NCI-H82 treated with DMSO at 0.1 percent for 48 hours (cell line): Measurements from ENCODE around the gene KCNH5.
A peak's percentile ranks its signal among the peaks of the same experiment; 100 is the strongest.

Experiments used
- DNase-seq: peaks from one replicate; lab custom pipeline; 2025; ENCODE audit not compliant: unreplicated experiment; lab: John Stamatoyannopoulos, UW

The KCNH5 gene

DNA sequence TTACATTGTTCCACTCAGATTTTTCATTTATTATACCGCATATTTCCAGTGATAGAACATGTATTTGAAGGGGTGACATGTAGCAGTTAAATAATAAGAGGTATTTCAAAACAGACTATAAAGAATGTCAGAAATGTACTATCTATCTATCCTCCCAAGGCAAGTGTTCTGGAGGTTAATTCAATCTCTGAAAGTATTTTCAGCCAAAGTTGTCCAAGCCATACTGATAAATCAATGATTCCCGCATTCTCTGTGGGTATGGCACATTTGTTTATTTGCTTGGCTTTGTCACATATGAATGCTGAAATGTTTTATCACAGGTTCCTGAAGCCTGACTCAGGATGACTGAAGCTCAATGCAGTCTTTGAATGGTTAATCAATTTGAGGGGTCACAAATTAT, 35.8 kb downstream of the KCNH5 start:
- no peak for DNase-seq

DNA sequence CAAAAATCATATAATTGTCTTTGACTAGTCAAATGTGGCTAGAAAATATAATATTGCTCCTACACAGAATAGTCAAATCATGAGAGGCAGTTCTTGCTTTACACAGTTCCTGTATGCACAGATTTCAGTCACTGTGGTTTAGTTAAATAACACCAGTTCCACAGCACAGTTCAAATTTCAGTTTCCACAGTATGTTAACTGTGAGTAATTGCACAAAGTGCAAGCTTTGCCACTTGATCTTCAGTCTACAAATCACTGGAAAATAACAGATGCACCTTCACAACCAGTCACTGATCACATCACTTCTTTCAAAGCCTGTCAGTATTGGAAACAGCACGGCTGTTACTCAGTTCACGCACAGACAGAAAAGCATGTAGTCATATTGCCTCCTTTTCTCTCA, 38.7 kb downstream of the KCNH5 start:
- DNase-seq = no peak

DNA sequence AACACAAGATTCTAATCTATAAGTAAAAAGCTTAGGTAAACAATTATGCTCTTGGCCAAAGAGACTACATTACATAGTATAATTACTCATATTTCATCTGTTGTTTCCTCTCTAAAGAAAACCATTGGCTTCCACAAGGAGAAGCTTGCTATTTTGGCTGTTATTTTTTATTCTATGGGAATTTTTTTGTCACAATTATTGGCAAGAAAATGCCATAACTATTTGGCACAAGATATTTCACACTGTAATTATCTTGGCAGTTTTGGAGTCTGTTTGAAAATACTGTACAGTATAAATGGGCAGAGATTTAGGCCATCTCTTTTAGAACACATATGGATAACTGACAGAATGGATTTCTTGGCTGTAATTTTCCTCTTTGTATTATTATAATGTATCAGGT, 51.2 kb downstream of the KCNH5 start:
- DNase-seq = no peak

DNA sequence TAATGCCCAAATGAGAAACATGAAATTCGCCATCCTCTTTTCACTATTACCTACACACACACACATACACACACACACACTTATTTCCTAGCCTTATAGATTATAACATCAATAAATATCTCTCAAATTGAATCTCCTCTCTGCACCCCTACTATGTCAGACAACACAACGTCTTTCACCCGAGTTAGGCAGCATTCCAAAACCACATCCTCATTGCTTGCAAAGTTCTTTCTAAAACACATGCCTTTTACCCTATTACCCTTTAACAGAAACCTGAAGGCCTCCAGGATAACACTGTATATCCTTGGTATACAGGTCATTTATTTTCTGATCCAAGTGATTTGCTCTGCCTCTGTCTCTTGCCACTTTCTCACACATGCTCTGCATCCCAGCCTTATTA, 56.3 kb downstream of the KCNH5 start:
- DNase-seq = no peak

DNA sequence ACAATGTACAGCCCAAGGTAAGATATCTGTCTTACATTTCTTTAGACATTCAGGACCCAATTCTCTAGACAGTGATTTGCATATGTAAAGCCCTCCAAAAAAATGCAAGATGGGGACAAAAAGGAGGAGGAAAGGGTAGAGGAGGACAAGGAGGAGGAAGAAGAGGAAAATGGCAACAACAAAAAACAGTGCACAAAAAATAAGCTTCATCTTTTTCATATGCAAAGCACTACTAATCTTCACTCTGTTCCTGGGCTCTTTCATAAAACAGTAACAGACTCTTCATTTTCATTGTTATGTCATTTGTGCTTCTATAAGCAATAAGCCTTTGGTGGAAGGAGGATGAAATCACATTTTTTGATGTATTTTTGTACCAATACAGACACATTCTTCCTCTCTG, 61.4 kb downstream of the KCNH5 start:
- DNase-seq = no peak

DNA sequence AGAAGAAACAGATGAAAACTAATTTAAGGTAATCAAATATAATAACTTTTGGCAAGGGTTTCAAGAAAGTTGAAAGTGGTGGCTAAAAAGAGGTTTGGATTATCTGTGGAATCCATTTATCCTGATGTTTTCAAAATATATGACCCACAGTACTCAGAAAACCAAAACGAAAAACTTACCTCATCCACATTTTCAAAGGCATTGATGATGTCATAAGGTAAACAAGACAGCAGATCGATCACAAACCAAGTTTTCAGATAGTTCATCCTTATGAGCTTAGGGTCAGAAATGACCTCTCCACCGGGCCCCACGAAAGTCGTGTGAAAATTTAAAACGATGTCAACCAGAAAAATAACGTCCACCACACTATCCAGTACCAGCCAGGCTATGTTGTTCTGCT, 64.6 kb downstream of the KCNH5 start:
- DNase-seq = no peak

DNA sequence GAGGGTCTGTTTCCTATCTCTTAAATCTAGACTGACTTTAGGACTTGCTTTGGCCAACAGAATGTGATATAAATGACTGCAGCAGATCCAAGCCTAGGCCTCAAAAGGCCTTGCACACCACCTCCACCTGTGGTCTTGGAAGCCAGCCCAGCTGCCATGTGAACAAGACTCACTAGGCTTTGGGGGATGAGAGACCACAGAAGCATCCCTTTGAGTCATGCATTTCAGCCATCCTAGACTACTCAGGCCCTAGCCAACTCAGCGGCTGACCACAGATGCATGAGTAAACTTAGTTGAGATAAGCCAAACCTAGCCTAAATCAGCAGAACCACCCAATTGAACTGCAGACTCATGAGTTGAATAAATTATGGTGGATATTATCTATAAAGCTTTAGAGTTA, 87.7 kb downstream of the KCNH5 start:
- DNase-seq = no peak

DNA sequence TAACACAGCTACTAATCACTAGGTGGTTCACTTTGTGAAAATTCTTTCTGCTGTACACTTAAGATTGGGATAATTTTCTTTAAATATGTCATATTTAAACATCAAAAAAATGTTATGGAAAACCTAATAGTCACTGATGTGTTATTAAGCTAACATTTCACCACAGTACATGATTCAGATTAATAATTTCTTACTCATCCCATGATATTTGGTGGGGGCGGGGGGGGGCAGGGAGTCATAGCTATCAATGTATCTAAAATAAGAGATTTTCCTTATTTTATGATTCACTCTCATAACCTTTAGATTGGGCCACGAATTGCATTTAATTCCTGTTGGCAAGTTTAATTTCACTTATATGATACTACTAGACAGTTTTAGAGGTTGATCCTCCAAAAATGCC, 88.8 kb downstream of the KCNH5 start:
- DNase-seq = no peak

DNA sequence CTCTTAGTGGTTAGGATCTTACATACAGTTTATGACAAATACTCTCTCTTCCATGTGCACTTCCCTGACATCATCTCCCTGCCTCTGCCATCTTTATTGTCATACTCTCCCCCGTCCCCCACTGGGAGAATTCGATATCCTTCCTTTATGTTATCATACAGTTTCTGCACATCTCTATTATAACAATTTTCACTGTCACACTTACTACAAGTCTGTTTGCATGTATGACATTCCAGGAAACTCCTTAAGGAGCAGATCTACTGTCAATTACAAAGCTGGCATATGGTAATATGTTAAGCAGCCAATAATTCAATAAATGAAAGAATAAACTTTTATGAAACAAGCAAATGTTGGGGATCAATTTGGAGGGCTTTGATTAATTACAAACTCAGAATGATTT, 91.1 kb downstream of the KCNH5 start:
- DNase-seq = no peak

DNA sequence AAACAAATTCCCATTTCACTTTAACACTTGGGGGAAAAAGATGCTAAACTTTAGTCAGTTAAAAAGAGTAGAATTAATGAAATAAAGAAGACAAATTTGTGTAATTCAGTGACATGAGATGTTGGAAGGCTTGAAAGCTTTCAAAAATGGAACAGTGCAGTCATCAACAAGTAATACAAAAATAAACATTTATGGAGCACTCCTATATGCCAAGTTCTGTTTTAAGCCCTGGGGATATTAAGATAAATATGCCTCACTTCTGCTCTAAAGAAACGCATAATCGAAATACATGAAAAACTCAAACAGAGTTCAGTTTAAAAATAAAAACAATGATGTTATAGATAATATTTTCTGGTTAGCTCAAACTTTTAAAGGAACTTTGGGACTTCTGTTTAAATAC, 93.0 kb downstream of the KCNH5 start:
- DNase-seq = no peak

DNA sequence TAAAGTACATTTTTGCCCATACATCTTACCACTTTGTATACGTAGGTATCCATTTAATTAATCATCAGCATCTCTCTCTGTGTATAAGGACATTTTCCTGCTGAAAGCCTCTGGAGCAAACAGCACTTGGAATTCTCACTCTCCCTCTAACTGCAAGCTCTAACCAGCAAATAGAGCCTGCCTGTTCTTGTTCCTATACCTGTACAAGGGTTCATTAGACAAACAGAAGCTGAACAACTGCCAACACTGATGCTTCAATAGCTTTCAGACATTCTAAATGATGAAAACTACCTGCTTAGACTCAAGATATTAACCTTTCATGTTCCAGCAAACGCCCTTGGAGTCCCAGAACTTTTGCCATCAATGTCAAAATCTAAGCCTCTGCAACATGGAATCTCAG, 98.0 kb downstream of the KCNH5 start:
- DNase-seq = no peak

DNA sequence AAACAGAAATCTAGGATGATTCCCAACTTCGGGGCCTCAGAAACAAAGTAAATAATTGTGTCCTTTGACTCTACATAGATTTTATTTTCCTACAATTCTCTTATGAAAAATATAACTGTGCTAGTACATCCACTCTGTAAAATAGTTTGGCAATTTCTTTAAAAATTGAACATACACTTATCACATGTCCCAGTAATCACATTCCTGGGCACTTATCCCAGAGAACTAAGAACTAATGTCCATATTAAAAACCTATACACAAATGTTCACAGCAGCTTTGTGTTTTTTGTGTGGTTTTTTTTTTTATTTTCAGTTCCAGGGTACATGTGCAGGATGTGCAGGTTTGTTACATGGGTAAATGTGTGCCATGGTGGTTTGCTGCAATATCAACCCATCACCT, 99.0 kb downstream of the KCNH5 start:
- DNase-seq = no peak

DNA sequence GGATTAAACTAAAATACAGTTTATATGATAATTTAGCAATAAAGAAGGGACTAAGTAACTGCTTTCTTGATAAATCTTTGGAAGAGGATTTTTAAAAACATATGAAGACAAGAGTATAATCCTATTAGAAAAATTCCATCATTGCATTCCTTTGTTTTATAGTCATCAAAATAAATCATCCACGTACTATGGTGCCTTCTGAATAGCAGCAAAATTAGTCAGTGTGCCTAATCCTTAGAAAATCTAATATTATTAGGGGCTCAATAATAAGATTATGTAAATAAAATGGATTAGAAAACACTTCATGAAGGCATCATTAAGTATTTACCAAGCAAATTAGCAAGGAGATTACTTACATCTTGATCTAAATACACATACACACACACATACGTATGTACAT, 102.1 kb downstream of the KCNH5 start:
- DNase-seq = peak; percentile 63

DNA sequence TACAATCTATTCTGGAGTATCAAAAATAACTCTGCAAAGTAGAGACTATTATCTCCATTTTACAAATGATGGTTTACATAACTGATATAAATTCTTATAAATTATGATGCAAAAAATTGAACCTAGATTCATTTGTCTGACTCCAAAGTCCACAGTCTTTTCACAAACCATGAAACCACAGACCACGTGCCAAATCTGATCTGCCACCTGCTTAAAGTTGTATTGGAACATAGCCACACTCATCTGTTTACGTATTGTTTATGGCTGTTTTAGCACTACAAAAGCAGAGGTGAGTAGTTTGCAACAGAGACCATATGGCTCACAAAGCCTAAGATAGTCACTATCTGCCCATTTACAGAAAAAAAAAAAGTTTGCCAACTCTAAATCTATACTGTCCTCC, 105.3 kb downstream of the KCNH5 start:
- no peak for DNase-seq

DNA sequence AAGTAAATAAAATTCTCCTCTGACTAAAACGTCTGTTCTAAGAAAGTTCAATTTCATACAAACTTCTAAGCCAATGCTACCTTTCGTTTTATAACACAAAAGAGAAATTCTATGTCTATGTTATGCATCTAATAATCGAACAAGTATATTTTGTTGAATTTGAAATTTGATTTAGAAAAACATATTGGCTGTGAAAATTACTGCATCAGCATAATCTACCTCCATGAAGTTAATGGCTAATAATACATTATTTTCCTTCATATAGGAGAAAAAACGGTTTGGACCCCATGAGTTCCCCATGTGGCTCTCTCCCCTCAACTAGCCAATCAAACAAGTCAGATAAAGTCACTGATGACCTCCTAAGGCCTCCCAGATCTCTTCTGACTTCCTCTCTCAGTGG, 106.5 kb downstream of the KCNH5 start:
- DNase-seq = no peak

DNA sequence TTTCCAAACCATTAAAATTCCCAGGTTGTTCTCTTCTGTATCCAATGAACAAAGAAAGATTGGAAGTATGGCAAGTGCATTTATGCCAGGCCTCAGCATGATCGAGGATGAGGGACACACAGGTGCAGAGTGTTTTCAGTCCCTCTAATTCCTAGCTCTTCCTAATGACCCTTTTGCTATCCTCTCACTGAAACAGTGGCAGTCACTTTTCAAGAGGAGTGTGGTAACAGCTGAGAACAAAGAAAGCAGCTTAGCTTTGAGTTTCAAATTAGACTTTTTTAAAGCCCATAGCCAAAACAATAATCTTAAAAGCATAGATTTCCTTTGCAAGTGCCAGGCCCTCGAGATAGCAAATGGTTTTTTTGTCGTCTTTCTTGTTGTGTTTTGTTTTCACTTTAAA, 110.8 kb downstream of the KCNH5 start:
- no peak for DNase-seq

DNA sequence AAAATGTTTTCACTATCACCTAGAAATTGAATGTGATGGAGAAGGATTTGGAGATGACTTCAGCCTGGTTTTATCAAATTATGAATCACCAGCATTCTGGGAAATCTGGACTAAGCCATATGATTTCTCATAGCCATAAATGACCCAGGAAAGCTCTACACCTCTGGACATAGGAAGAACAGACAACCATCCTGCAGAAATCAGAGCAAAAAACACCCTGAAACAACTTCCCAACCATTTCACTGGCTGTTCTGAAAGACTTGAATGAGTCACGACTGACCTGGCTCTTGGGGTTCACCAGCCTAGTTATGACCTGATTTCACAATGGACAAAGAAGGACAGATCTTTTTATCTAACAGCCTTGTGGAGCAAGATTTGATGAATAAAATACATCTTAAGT, 123.8 kb downstream of the KCNH5 start:
- no peak for DNase-seq

DNA sequence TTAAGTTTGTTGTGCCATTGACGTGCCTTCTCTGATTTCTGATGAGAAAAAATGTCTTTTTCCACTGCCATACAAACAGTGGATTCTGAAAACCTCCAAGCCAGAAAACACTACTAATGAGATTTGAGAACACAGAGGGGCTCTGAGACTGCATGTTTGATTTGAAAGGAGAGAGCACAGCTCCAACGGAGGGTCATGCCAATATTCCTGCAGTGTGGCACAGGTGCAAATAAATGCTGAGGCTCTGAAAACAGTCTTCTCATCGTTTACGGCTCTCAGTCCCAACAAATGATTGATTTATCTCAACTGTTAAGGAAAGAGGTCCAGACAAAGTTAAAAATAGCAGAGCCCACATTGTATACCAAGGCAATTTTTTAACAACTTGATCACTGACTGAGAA, 128.7 kb downstream of the KCNH5 start:
- no peak for DNase-seq

DNA sequence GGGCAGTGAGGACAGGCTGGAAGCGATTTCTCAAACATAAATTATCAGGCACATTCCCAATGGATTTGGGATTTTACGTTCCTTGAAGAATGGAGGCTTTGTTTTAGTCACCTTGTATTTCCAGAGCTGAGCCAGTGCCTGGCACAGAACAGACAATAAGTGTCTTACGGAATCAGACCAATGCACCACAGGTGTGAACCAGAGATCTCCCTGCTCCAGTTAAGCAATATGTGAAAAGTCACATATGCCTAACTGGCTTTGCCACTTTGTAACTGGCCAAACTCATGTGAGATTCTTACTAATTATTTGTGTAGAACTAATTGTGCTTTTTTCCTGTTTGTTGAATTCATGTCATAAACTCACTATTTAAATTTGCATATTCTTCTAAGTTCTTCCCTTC, 130.4 kb downstream of the KCNH5 start:
- DNase-seq = no peak

DNA sequence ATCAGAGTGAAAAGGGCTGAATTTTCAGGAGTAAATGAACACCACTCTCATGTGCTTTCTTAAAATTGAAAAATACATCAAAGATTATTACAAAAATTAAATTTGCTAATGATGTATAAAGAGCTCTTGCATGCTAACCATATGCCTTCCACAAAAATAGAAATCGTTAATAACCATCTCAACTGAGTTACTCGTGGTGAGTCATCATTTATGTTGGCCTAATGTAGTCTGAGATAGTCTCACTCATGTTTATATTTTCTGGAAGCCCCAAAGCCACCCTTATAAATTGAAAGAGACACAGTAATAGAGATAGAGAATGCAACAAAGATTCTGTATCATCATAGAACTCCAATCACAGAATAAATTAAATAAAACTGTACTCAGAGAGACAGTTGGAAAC, 131.2 kb downstream of the KCNH5 start:
- DNase-seq = no peak

DNA sequence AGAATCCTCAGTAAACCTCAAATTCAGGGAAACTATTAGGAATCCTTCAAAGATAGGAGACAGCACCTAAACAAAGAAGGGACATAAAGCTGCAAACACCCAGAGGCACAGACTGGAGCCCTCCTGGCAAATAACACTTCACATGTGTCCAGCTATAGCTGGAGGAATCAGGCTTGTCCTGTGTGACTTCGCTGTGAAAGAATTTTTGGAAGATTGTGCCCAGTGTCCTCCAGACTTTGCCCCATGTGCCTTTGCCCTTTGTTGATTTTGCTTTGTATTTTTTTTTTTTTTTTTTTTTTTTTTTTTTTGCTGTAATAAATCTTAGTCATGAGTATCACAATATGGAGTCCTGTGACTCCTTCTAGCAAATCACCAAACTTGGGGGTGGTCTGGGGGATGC, 136.8 kb downstream of the KCNH5 start:
- no peak for DNase-seq

DNA sequence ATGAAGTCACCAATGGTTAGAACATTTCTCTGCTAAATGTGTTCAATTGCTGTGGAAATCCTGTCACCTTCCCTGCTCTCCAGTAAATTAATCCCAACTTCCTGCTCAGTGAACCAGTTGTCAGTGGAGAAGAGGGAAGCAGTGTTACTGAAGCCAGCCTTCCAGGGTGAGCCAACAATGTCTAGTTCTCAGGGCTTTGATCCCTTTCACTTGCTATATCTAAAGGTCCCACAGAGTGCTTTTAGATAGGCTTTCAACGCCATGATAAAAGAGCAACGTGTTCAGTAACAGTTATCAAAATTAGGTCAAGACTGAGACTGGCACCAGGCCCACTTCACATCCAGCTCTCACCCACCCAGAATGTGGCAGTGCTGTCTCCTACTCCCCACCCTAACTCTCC, 139.7 kb downstream of the KCNH5 start:
- no peak for DNase-seq

DNA sequence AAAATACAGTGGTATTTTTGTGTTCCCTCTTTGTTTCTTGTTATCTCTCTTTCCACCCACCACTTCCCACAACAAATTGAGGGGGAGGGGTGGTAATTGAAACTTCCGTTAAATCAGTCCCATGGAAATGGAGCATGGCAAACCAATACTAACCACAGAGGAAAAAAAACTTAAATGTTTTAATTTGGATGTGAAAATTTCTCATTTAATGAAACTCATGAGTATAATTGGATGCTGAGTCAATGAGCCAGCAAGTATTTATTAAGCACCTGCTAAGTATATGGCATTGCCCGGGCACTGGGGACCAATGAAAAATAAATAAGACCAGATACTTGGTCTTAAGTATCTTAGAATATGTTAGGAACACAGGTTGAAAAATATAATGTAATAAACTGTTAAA, 147.5 kb downstream of the KCNH5 start:
- DNase-seq = no peak

DNA sequence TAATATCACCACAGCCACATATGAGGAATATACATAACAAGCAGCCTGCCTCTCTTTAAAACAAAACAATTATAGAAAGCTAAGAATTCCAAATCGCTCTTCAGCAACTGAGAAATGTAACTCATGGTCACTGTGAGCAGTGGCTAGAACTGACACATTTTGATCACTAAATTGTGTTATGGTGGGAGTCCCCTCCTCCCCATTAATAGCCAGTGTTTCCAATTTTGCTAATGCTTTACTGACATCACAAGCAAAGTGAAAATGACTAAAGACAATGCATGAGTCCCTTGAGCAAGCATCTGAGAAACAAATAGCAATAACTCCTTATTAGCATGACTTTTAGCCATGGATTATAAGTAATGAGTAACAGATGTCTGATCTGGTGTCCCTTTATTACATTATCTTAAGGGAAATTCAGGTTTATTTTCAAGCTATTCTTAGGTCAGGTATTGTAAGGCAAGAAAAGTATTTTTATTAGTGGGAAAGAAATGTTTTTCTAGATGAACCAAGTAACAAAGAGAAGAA, 148.3 kb downstream of the KCNH5 start:
- peak; percentile 48 for DNase-seq
